Measurements from ENCODE around the gene CABP4.
"Not testable (repeated sequence)": the region's sequence is repeated elsewhere in the genome, so short reads cannot be mapped to it uniquely, and the experiment has no call there.

Gene CABP4

GRCh38 chr11:67482275-67482826, 27.2 kb downstream of the CABP4 start:
- no peak for DNase-seq (ENCODE audit: low read depth, low spot score)

GRCh38 chr11:67482827-67483798, 28.0 kb downstream of the CABP4 start, which contains the start of gene AIP:
TSS of gene AIP (plus strand) at chr11:67483026. CDS start at chr11:67483159, 133 bp downstream.
- peak; percentile 95 for DNase-seq (ENCODE audit: low read depth, low spot score)

GRCh38 chr11:67483831-67484665, 28.9 kb downstream of the CABP4 start:
- no peak for DNase-seq (ENCODE audit: low read depth, low spot score)

GRCh38 chr11:67484847-67485311, 29.7 kb downstream of the CABP4 start:
- peak; percentile 19 for DNase-seq (ENCODE audit: low read depth, low spot score)

- DNase-seq (ENCODE audit: low read depth, low spot score): not testable (repeated sequence)
These were observed 30.8 kb downstream of the CABP4 start for GRCh38 chr11:67485873-67486361.

GRCh38 chr11:67486481-67487195, 31.5 kb downstream of the CABP4 start:
- no peak for DNase-seq (ENCODE audit: low read depth, low spot score)

GRCh38 chr11:67489203-67489884, 34.2 kb downstream of the CABP4 start:
- DNase-seq (ENCODE audit: low read depth, low spot score): no peak

- DNase-seq (ENCODE audit: low read depth, low spot score): no peak
These were observed 35.0 kb downstream of the CABP4 start for GRCh38 chr11:67489885-67490726.

GRCh38 chr11:67490727-67491065, 35.5 kb downstream of the CABP4 start:
- DNase-seq (ENCODE audit: low read depth, low spot score): no peak

- no peak for DNase-seq (ENCODE audit: low read depth, low spot score)
These were observed 36.3 kb downstream of the CABP4 start for GRCh38 chr11:67491276-67492068.

GRCh38 chr11:67492069-67492727, 37.0 kb downstream of the CABP4 start:
- DNase-seq (ENCODE audit: low read depth, low spot score): no peak

GRCh38 chr11:67492801-67493547, 37.8 kb downstream of the CABP4 start:
- no peak for DNase-seq (ENCODE audit: low read depth, low spot score)

- DNase-seq (ENCODE audit: low read depth, low spot score): no peak
These were observed 38.6 kb downstream of the CABP4 start for GRCh38 chr11:67493548-67494370.

- no peak for DNase-seq (ENCODE audit: low read depth, low spot score)
These were observed 39.4 kb downstream of the CABP4 start for GRCh38 chr11:67494371-67495233.

- DNase-seq (ENCODE audit: low read depth, low spot score): no peak
These were observed 40.3 kb downstream of the CABP4 start for GRCh38 chr11:67495234-67496005.
